Right cardiac atrium (tissue), 5 donors: ENCODE data around the gene GIMAP4. TPM values are rescaled to one million over a fixed set of nuclear protein-coding genes. Genes with fewer than 3 reads are reported as not detected.
"Not testable (repeated sequence)": the region's sequence is repeated elsewhere in the genome, so short reads cannot be mapped to it uniquely, and the experiment has no call there.

ENCODE experiments used
- ATAC-seq, 2 donors: fragments of 200-7000 bp; cut with Tn5 transposase; one replicate each; pipeline versions ENCODE4 v1.8.0 to v1.9.1; 2020; ENCODE audit warnings: moderate library complexity in 2 of 2, mild to moderate bottlenecking in 1 of 2
- DNase-seq, 3 donors: peaks; one replicate each; pipeline ENCODE4 v3.0.0-alpha.2; 2020
- H3K27ac ChIP-seq: one replicate; pipeline ENCODE4 v1.5.1; 2013; ENCODE audit warnings: mild to moderate bottlenecking, low read length, control low read depth, moderate library complexity
- H3K27me3 ChIP-seq: one replicate; pipeline ENCODE4 v1.6.1; 2013; ENCODE audit not compliant: control insufficient read depth, insufficient read depth
- H3K4me1 ChIP-seq: one replicate; pipeline ENCODE4 v1.6.1; 2013; ENCODE audit warnings: low read length; ENCODE audit not compliant: control insufficient read depth, insufficient read depth
- H3K4me3 ChIP-seq: one replicate; pipeline ENCODE4 v1.5.1; 2013; ENCODE audit warnings: low read length, control low read depth
- H3K9me3 ChIP-seq: one replicate; pipeline ENCODE4 v1.6.1; 2013; ENCODE audit warnings: low read length; ENCODE audit not compliant: control insufficient read depth
- WGBS: extraction: QIAGEN DNeasy Blood & Tissue Kit; methylation state at CpG from one replicate; pipeline ENCODE4 v1.1.7; 2013; 5-methylcytosine and 5-hydroxymethylcytosine counted together
- intact Hi-C, 4 donors: fragments of 100-400 bp; cut with DNase I; formaldehyde crosslinking; loops; one replicate each; pipeline versions ENCODE4 v1.11.0 to v1.14.0; 2022 to 2023
- long read RNA-seq, 4 donors: library from polyadenylated mRNA; unstranded; transcript quantifications; one replicate each; pipeline ENCODE4 v2.0.0, GENCODE V29; 2020 to 2021
- polyA plus RNA-seq: library from polyadenylated mRNA; stranded (reverse); fragments of 200-250 nt; gene quantifications from one replicate; pipeline ENCODE4 v1.2.3, GENCODE V29; 2013
- total RNA-seq, 4 donors: library from RNA; stranded (reverse); fragmentation: NEBNext Ultra II Directional; extraction: Animal tissue kit (Norgen Biotek cat#: 25700); gene quantifications; one replicate each; pipeline ENCODE4 v1.2.1, GENCODE V29; 2021
- donor health status: healthy with polysubstance abuse.
- donor health status: DM: no; HTN: yes; CAD: no.
- donor health status: DM: no; HTN: no; CAD: no.
- donor health status: DM: no; HTN: yes; CAD: no; lungs with severe emphysema.
- donor health status: DM: yes; HTN: yes; CAD: no.

Gene GIMAP4
- total RNA-seq: 10 to 100 TPM; 20.2 to 44.8 (median 24.8) TPM
- polyA plus RNA-seq: 31.3 TPM
- long read RNA-seq, donor 1, transcript GIMAP4-201 (3 exons, 2,060 nt): major isoform, 33 of 41 reads
- long read RNA-seq, donor 1, partial matches to known transcripts: 2 of 41 reads
- long read RNA-seq, donor 1, other reads (novel, unspliced or antisense): 2 of 41 reads
- long read RNA-seq, donor 2, transcript GIMAP4-201 (3 exons, 2,060 nt): major isoform, 13 of 14 reads
- long read RNA-seq, donor 2, partial matches to known transcripts: 0 of 14 reads
- long read RNA-seq, donor 2, other reads (novel, unspliced or antisense): 0 of 14 reads
- long read RNA-seq, donor 3, transcript GIMAP4-202 (3 exons, 1,569 nt): minor isoform, 6 of 69 reads
- long read RNA-seq, donor 3, transcript GIMAP4-201 (3 exons, 2,060 nt): major isoform, 58 of 69 reads
- long read RNA-seq, donor 3, partial matches to known transcripts: 3 of 69 reads
- long read RNA-seq, donor 3, other reads (novel, unspliced or antisense): 0 of 69 reads
- long read RNA-seq, donor 4, transcript GIMAP4-201 (3 exons, 2,060 nt): major isoform, 12 of 16 reads
- long read RNA-seq, donor 4, partial matches to known transcripts: 1 of 16 reads
- long read RNA-seq, donor 4, other reads (novel, unspliced or antisense): 1 of 16 reads

GRCh38 chr7:150567169-150567568 lies at the start of gene GIMAP4:
Gene GIMAP4, plus strand, starts transcription at chr7:150567390. Its CDS starts 2,512 bp downstream, at chr7:150569902.
- WGBS: 54% methylated on average over 9 of the region's 9 CpGs
- H3K9me3 ChIP-seq: no peaks in the 10 kb centered on the region
- DNase-seq (no peak), ATAC-seq (peak; percentile 80 to 90)
- peaks cover 3% of the 10 kb centered on the region for H3K4me1 ChIP-seq
- H3K27me3 ChIP-seq: no peaks in the 10 kb centered on the region
- intact Hi-C loops: loop anchor here in 1 of 4 donors (10.0 kb wide), 1 partner anchor 112 kb away; the partner anchor contains the start of gene GIMAP8
- peak within 1 kb of the TSS; percentile 93 for H3K27ac ChIP-seq
- H3K4me3 ChIP-seq: peak within 1 kb of the TSS; percentile 57

DNA sequence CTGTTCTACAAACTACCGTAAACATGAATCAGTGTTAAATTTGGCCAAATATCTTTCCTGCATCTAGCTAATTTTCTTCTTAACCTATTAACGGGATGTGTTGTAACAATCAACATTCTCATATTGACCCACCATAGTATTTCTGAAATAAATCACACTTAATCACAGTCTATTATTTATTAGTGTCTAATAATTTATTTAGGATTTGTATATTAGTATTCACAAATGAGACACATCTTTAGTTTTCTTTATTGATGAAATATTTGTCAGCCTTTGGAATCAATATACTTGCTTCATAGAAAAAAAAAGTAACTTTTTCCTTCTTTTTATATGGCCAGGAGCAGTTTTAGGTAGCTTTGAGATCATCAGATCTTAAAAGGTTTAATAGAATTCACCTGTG lies 47.9 kb upstream of the GIMAP4 start:
- H3K27me3 ChIP-seq: no peaks in the 10 kb centered on the region
- no peak overlapping the region for H3K27ac ChIP-seq
- no peaks in the 10 kb centered on the region for H3K9me3 ChIP-seq
- intact Hi-C loops: no loop called here
- ATAC-seq (no peak), DNase-seq (no peak)
- H3K4me1 ChIP-seq: no peaks in the 10 kb centered on the region
- peak overlapping the region; percentile 71 for H3K4me3 ChIP-seq
- 54% methylated on average over 2 of the region's 2 CpGs for WGBS

- peak overlapping the region; percentile 64 for H3K27ac ChIP-seq
- 73% methylated on average over 8 of the region's 8 CpGs for WGBS
- H3K4me1 ChIP-seq: no peaks in the 10 kb centered on the region
- H3K9me3 ChIP-seq: no peaks in the 10 kb centered on the region
- H3K27me3 ChIP-seq: no peaks in the 10 kb centered on the region
- DNase-seq (no peak), ATAC-seq (no peak)
- intact Hi-C loops: no loop called here
- H3K4me3 ChIP-seq: peak overlapping the region; percentile 48
Measured at GRCh38 chr7:150520145-150520544, 47.0 kb upstream of the GIMAP4 start.

- DNase-seq, ATAC-seq, H3K4me3 ChIP-seq, H3K9me3 ChIP-seq, H3K27me3 ChIP-seq, intact Hi-C loops, H3K4me1 ChIP-seq, H3K27ac ChIP-seq: not testable (repeated sequence)
- WGBS: 68% methylated on average over 6 of the region's 6 CpGs
Measured at GRCh38 chr7:150522931-150523330, 44.3 kb upstream of the GIMAP4 start.

- no peak overlapping the region for H3K4me3 ChIP-seq
- WGBS: 47% methylated on average over 2 of the region's 2 CpGs
- H3K27me3 ChIP-seq: no peaks in the 10 kb centered on the region
- no peaks in the 10 kb centered on the region for H3K9me3 ChIP-seq
- H3K4me1 ChIP-seq: no peaks in the 10 kb centered on the region
- ATAC-seq (no peak), DNase-seq (no peak)
- H3K27ac ChIP-seq: no peak overlapping the region
- intact Hi-C loops: no loop called here
Measured at GRCh38 chr7:150524018-150524417, 43.2 kb upstream of the GIMAP4 start.

DNA sequence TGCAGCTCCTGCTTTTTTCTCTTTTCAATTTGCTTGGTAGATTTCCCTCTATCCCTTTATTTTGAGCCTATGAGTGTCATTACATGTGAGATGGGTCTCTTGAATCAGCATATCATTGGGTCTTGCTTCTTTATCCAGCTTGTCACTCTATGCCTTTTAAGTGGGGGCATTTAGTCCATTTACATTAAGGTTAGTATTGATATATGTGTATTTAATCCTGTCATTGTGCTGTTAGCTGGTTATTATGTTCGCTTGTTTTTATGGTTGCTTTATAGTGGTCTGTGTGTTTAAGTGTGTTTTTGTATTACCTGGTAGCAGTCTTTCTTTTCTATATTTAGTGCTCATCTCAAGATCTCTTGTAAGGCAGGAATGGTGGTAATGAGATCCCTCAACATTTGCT lies 35.5 kb upstream of the GIMAP4 start:
- no peak overlapping the region for H3K4me3 ChIP-seq
- no peak overlapping the region for H3K27ac ChIP-seq
- intact Hi-C loops: no loop called here
- no peaks in the 10 kb centered on the region for H3K9me3 ChIP-seq
- no peak for ATAC-seq
- H3K4me1 ChIP-seq: no peaks in the 10 kb centered on the region
- WGBS: 93% methylated on average over 1 of the region's 1 CpG
- H3K27me3 ChIP-seq: no peaks in the 10 kb centered on the region
- no peak for DNase-seq

DNA sequence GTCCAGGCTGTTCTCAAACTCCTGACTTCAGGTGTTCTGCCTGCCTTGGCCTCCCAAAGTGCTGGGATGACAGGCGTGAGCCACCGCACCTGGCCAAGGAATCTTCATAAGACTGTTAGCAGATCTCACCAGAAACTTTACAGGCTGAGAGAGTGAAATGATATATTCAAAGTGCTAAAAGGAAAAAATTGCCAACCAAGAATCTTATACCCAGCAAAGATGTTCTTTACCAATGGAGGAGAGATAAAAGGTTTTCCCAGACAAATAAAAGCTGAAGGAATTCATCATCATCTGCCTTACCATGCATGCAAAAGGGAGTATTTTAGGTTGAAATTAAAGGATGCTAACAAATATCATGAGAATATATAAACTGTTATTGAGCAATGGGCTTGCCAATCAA lies 28.9 kb upstream of the GIMAP4 start:
- 92% methylated on average over 2 of the region's 2 CpGs for WGBS
- no peak for DNase-seq
- Histone ChIP-seq H3K27ac (no peak overlapping the region), H3K4me3 (no peak overlapping the region), H3K4me1 (no peaks in the 10 kb centered on the region), H3K27me3 (no peaks in the 10 kb centered on the region), H3K9me3 (no peaks in the 10 kb centered on the region)
- no peak for ATAC-seq
- intact Hi-C loops: no loop called here

DNA sequence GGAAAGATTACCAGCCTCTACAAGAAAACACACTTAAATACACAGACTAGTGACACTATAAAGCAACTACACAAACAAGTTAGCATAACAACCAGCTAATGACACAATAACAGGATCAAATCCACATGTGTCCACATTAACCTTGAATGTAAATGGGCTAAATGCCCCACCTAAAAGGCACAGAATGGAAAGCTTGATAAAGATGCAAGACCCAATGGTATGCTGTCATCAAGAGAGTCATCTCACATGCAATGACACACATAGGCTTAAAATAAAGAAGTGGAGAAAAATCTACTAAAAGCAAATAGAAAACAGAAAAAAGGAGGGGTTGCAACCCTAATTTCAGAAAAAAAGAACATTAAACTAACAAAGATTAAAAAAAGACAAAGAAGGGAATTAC lies 14.0 kb upstream of the GIMAP4 start:
- intact Hi-C loops: no loop called here
- Histone ChIP-seq H3K9me3 (no peaks in the 10 kb centered on the region), H3K27me3 (no peaks in the 10 kb centered on the region), H3K4me1 (no peaks in the 10 kb centered on the region), H3K4me3 (no peak overlapping the region), H3K27ac (no peak overlapping the region)
- DNase-seq (no peak), ATAC-seq (no peak)

DNA sequence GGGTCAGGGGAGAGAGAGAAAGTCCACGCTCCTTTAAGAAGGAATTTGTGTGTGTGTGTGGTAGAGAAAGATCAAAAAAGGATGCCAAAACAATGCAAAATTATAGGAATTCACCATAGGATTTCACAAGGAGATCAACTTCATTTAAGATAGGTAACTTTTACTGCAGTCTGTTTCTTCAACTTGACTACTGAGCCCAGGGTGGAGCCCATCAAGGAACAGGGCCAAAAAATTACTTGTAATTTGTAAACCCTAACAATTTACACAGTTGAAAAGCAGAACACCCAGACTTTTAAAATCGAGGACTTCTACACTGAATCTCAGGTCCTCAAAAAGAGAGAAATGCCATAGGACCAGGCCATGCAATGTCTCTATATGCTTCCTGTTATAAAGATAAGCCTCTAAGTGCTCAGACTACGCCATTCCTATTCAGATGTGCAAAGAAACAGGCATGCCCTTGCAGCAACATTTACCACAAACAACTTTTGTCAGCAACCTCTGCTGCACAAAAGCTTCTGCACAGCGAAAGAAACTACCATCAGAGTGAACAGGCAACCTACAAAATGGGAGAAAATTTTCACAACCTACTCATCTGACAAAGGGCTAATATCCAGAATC lies 10.6 kb upstream of the GIMAP4 start:
- peak overlapping the region; percentile 11 for H3K27ac ChIP-seq
- WGBS: 38% methylated on average over 4 of the region's 4 CpGs
- DNase-seq: no peak
- peak; percentile 83 to 84 for ATAC-seq
- no peaks in the 10 kb centered on the region for H3K4me1 ChIP-seq
- H3K27me3 ChIP-seq: no peaks in the 10 kb centered on the region
- no peaks in the 10 kb centered on the region for H3K9me3 ChIP-seq
- intact Hi-C loops: no loop called here
- no peak overlapping the region for H3K4me3 ChIP-seq

DNA sequence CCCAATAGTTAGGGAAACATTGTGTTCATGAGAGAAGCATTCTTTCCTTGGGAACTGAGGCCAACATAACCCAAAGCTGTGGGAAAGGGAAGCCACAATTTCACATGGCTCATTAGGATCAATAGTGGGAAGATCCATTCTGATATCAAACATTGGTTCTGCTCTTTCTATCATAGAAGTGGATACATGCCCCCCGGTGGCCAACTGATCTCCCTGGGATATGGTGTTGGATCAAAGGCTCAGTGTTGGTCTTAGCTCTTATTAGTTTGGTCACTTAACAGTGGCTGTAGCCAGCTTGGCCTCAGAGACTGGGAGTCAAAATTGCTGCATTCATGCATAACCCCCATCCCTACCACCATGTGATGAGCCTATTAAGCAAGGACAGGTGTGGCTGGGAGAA lies 6.7 kb upstream of the GIMAP4 start:
- Histone ChIP-seq H3K27ac (no peak overlapping the region), H3K27me3 (no peaks in the 10 kb centered on the region), H3K4me1 (peaks cover 3% of the 10 kb centered on the region), H3K4me3 (no peak overlapping the region), H3K9me3 (no peaks in the 10 kb centered on the region)
- intact Hi-C loops: loop anchor here in 1 of 4 donors (10.0 kb wide), 1 partner anchor 106 kb away; the partner anchor contains the start of gene GIMAP8
- ATAC-seq (no peak), DNase-seq (no peak)
- 52% methylated on average over 1 of the region's 1 CpG for WGBS

DNA sequence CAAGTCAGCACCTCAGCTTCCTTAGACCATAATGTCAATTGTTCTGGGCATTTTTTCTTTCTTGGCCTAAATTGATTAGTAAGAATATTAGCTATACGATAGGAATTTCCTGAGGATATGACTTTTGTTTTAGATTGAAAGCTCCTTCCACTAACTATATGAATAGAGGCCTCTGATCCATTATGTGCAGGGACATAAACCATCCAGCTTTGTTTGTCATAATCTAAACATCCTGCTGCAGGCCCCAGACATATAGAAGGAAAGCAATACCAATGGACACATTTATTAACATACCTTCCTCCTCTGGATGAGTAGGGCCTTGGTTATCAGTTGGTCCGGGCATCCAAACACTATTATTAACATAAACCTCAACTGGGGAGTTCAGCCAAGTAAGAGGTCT lies 4.3 kb upstream of the GIMAP4 start:
- H3K27ac ChIP-seq: no peak overlapping the region

More for the DNA sequence above, 4.3 kb upstream of the GIMAP4 start:
- intact Hi-C loops: loop anchor here in 1 of 4 donors (10.0 kb wide), 1 partner anchor 108 kb away; the partner anchor contains the start of gene GIMAP8
- Histone ChIP-seq H3K9me3 (no peaks in the 10 kb centered on the region), H3K4me3 (no peak overlapping the region), H3K27me3 (no peaks in the 10 kb centered on the region), H3K4me1 (peaks cover 3% of the 10 kb centered on the region)
- ATAC-seq (no peak), DNase-seq (no peak)
- 66% methylated on average over 2 of the region's 2 CpGs for WGBS
